ENCODE measurements around the gene AGK.

GRCh38 chr7:141619745-141620144 is 68.5 kb downstream of the AGK start:
- TF ChIP-seq CTCF (conservative IDR thresholded peaks at IDR 0.05): no peak
- TF ChIP-seq EZH2 (IDR thresholded peaks at IDR 0.05; ENCODE audit: low read depth): no peak

All from PC-9 (cell line).